Stomach (tissue), 9 donors: Measurements from ENCODE around the gene GHITM. TPM values are rescaled to one million over a fixed set of nuclear protein-coding genes. Genes with fewer than 3 reads are reported as not detected.

Source experiments
- DNase-seq, 2 donors: peaks; one replicate each; pipeline versions ENCODE4 v3.0.0 to v3.0.0-alpha.2; 2013 to 2019
- H3K27ac ChIP-seq, 5 donors: fragments of 200-600 bp in 4 of 5; sonication (generic) in 4 of 5; one replicate each; pipeline ENCODE4 v1.5.1; 2013 to 2019; ENCODE audit warnings: mild to moderate bottlenecking in 1 of 5, moderate library complexity in 1 of 5
- H3K27me3 ChIP-seq, 3 donors: fragments of 200-600 bp; sonication (generic); one replicate each; pipeline ENCODE4 v1.5.1; 2017 to 2019; ENCODE audit warnings: mixed run types in 1 of 3
- H3K36me3 ChIP-seq, 4 donors: fragments of 200-600 bp; sonication (generic); 1 replicate in 3 of 4; 2 replicates in 1 of 4; pipeline ENCODE4 v1.5.1; 2016 to 2019
- H3K4me1 ChIP-seq, 4 donors: fragments of 200-600 bp; sonication (generic); one replicate each; pipeline ENCODE4 v1.5.1; 2016 to 2019
- H3K4me3 ChIP-seq, 4 donors: fragments of 200-600 bp; sonication (generic) in 3 of 4; one replicate each; pipeline ENCODE4 v1.5.1; 2016 to 2019; ENCODE audit warnings: mild to moderate bottlenecking in 1 of 4
- H3K9me3 ChIP-seq, 4 donors: fragments of 200-600 bp; sonication (generic); one replicate each; pipeline ENCODE4 v1.5.1; 2016 to 2019
- CTCF ChIP-seq, 7 experiments: fragments of 450-650 bp in 4 of 7; fragments of 200-600 bp in 3 of 7; sonication (generic) in 3 of 7; IDR thresholded peaks; one replicate each; pipeline ENCODE4 v1.5.1; 2016 to 2019; ENCODE audit warnings: antibody characterized with exemption in 7 of 7, control low read depth in 2 of 7, mild to moderate bottlenecking in 1 of 7
- EP300 ChIP-seq: sonication (generic); formaldehyde crosslinking; IDR thresholded peaks from one replicate; pipeline ENCODE4 v1.6.1; 2017; ENCODE audit warnings: antibody characterized with exemption
- POLR2A ChIP-seq, 4 donors: fragments of 450-650 bp; IDR thresholded peaks; one replicate each; pipeline ENCODE4 v1.6.1; 2016; ENCODE audit warnings: antibody characterized with exemption in 4 of 4, control low read depth in 2 of 4, mild to moderate bottlenecking in 1 of 4, moderate library complexity in 1 of 4
- POLR2AphosphoS5 ChIP-seq, 3 donors: sonication (generic); formaldehyde crosslinking; IDR thresholded peaks; one replicate each; pipeline ENCODE4 v1.6.1; 2016; ENCODE audit warnings: antibody characterized with exemption in 3 of 3
- WGBS, 5 donors: extraction: QIAGEN DNeasy Blood & Tissue Kit in 3 of 5; methylation state at CpG; one replicate each; pipeline versions ENCODE4 v1.1.5 to v1.1.7; 2013 to 2018; 5-methylcytosine and 5-hydroxymethylcytosine counted together
- intact Hi-C: fragments of 100-400 bp; cut with DNase I; formaldehyde crosslinking; loops from one replicate; pipeline ENCODE4 v1.15.1; 2023; ENCODE audit warnings: low total_unique reads
- polyA plus RNA-seq, 3 donors: library from polyadenylated mRNA; stranded (reverse); fragments of 200-250 nt; gene quantifications; one replicate each; pipeline ENCODE4 v1.2.3, GENCODE V29; 2013
- total RNA-seq, 5 donors: library from RNA; depleted of rRNA; stranded (reverse); fragments of >200 nt; gene quantifications; one replicate each; pipeline versions ENCODE4 v1.1.0 to v1.2.3, GENCODE V29; 2014 to 2016
- donor health status: healthy with polysubstance abuse.
- donor health status: Bipolar disorder and iron deficiency.
- donor health status: healthy.

GHITM gene
- total and polyA plus RNA-seq, 8 donors = 17.5 to 186 (median 106) TPM

GRCh38 chr10:84172467-84173356, 33.4 kb downstream of the GHITM start:
- H3K4me3 ChIP-seq = no peak overlapping the region
- no peaks in the 10 kb centered on the region for H3K36me3 ChIP-seq
- intact Hi-C loops = no loop called here
- H3K9me3 ChIP-seq = peaks cover 0 to 7% (median 0%) of the 10 kb centered on the region in 4 donors
- no peak overlapping the region for H3K27ac ChIP-seq
- TF ChIP-seq EP300 = no peak
- WGBS, 5 donors = 84 to 92% (median 87%) methylated on average over 8 to 9 of the region's 9 CpGs
- no peaks in the 10 kb centered on the region for H3K4me1 ChIP-seq
- H3K27me3 ChIP-seq = no peaks in the 10 kb centered on the region
- no peak for DNase-seq

- no peaks in the 10 kb centered on the region for H3K4me1 ChIP-seq
- DNase-seq = no peak
- no peaks in the 10 kb centered on the region for H3K9me3 ChIP-seq
- H3K4me3 ChIP-seq = no peak within 1 kb of the TSS
- no peaks in the 10 kb centered on the region for H3K36me3 ChIP-seq
- WGBS, 5 donors = 68 to 79% (median 75%) methylated on average over 2 of the region's 2 CpGs
- H3K27me3 ChIP-seq = no peaks in the 10 kb centered on the region
- intact Hi-C loops = no loop called here
- TF ChIP-seq POLR2A (IDR thresholded peaks at IDR 0.05) (no peak), POLR2AphosphoS5 (IDR thresholded peaks at IDR 0.05) (no peak), CTCF (IDR thresholded peaks at IDR 0.05) (no peak), EP300 (no peak)
- no peak within 1 kb of the TSS for H3K27ac ChIP-seq
Observed at GRCh38 chr10:84173501-84173929, 34.2 kb downstream of the GHITM start, which contains the start of gene GPR15LG. Gene GPR15LG (plus strand): TSS chr10:84173801. CDS start chr10:84173852, 51 bp downstream.

GRCh38 chr10:84175436-84175835, 36.1 kb downstream of the GHITM start:
- Histone ChIP-seq H3K9me3 (no peaks in the 10 kb centered on the region), H3K36me3 (no peaks in the 10 kb centered on the region), H3K27ac (no peak overlapping the region), H3K4me3 (no peak overlapping the region), H3K27me3 (no peaks in the 10 kb centered on the region), H3K4me1 (no peaks in the 10 kb centered on the region)
- WGBS, 5 donors = 87 to 91% (median 90%) methylated on average over 6 of the region's 6 CpGs
- TF ChIP-seq POLR2A (IDR thresholded peaks at IDR 0.05) (no peak), CTCF (IDR thresholded peaks at IDR 0.05) (no peak), POLR2AphosphoS5 (IDR thresholded peaks at IDR 0.05) (no peak), EP300 (no peak)
- DNase-seq = no peak
- intact Hi-C loops = no loop called here

- intact Hi-C loops = no loop called here
- Histone ChIP-seq H3K9me3 (no peaks in the 10 kb centered on the region), H3K4me1 (no peaks in the 10 kb centered on the region), H3K36me3 (no peaks in the 10 kb centered on the region), H3K4me3 (no peak overlapping the region), H3K27ac (no peak overlapping the region), H3K27me3 (no peaks in the 10 kb centered on the region)
- no peak for DNase-seq
- TF ChIP-seq CTCF (IDR thresholded peaks at IDR 0.05) (no peak), EP300 (no peak), POLR2AphosphoS5 (IDR thresholded peaks at IDR 0.05) (no peak)
- WGBS, 5 donors = 45 to 65% (median 52%) methylated on average over 3 to 4 of the region's 4 CpGs
Observed at GRCh38 chr10:84176351-84176750, 37.0 kb downstream of the GHITM start.
